ENCODE results near the gene CDH4.

Gene CDH4

DNA sequence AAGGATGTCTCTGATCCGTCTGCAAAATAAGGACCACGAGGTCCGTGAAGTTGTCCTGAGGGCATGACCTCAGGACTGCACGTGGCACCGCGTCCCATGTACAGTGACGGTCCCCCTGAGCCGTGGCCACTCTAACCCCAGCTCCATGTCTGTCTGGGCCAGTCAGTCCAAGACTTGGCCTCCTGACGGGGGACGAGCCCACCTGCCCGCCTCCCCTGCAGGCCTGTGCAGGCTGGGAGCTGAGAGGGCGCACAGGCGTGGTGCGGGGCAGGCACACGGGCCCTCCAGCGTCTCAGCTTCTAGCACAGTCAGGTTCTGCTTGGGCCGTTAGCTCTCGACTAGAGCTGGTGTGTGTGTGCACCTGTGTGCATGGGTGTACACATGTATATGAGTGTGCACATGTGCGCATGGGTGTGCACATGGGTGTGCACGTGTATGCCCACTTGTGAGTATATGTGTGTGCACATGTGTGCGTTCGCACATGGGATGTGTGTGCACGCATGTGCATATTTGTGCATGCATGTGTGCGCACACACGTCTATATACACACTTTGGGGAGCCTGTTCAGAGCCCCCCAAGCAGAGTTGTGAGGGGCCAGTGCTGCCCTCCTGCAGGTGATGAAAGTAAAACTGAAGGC lies 506.6 kb downstream of the CDH4 start:
- Histone ChIP-seq H4K20me1 (ENCODE audit: insufficient read depth, low read length) (peaks cover 11% of the 10 kb centered on the region), H2AFZ (ENCODE audit: low read depth, low read length) (no peak overlapping the region), H3K9ac (ENCODE audit: low read depth, low read length) (no peak overlapping the region), H3K4me1 (ENCODE audit: insufficient read depth, low read length) (no peaks in the 10 kb centered on the region), H3K4me2 (ENCODE audit: insufficient read depth, low read length) (no peak overlapping the region), H3K36me3 (ENCODE audit: insufficient read depth, low read length) (no peaks in the 10 kb centered on the region), H3K27ac (ENCODE audit: low read length) (no peak overlapping the region), H3K9me3 (ENCODE audit: insufficient read depth, low read length, severe bottlenecking) (no peaks in the 10 kb centered on the region), H3K27me3 (ENCODE audit: insufficient read depth, low read length, poor library complexity) (peaks cover 21% of the 10 kb centered on the region), H3K4me3 (ENCODE audit: low read depth in 1 of 2, low read length in 2 of 2) (no peak overlapping the region), H3K79me2 (ENCODE audit: insufficient read depth, low read length) (no peaks in the 10 kb centered on the region)
- DNase-seq (no peak), ATAC-seq (ENCODE audit: insufficient read depth, low read depth) (no peak)
- no peak for TF ChIP-seq EZH2 (IDR thresholded peaks at IDR 0.05; ENCODE audit: borderline replicate concordance, low read depth, low read length, severe bottlenecking)
- no peak for TF ChIP-seq CTCF (IDR thresholded peaks at IDR 0.05; ENCODE audit: borderline replicate concordance, extremely low read depth, low read length, poor library complexity, severe bottlenecking)

DNA sequence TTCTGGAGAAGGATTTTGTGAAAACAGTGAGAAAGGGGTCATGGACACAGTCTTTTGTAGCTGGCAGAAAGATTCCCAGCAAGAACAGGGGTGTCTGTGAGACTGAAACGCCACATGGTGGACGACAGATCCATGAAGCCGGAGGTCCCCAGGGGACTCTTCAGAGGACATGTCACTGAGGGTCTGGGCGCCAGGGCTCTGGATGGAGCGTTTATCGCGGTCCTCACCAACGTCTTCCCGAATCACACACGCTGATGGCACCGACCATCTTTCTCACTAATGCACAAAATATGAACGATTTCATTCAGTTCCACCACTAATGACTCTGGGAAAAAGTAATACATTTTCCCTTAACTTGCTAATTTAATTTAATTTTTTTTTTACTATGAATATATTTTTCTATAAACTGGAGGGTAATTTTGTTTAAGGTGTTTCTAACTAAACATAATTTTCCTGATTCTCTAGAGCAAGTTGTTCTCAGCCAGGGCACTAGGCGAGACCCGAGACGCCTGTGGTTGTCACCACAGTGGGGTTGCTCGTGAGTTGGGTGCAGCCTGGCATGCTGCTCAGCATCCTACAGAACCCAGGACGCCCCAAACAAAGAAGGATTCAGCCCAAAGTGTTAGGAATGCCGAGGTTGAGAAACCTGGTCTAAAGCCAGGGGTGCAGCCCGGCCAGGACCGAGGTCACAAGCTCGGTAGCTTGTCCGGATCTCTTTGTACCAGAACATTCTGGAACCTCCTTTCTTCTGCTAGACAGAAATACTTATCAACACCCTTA lies 507.4 kb downstream of the CDH4 start:
- Histone ChIP-seq H3K4me3 (ENCODE audit: low read depth in 1 of 2, low read length in 2 of 2) (no peak overlapping the region), H4K20me1 (ENCODE audit: insufficient read depth, low read length) (peaks cover 12% of the 10 kb centered on the region), H3K36me3 (ENCODE audit: insufficient read depth, low read length) (no peaks in the 10 kb centered on the region), H3K79me2 (ENCODE audit: insufficient read depth, low read length) (no peaks in the 10 kb centered on the region), H2AFZ (ENCODE audit: low read depth, low read length) (no peak overlapping the region), H3K27me3 (ENCODE audit: insufficient read depth, low read length, poor library complexity) (peaks cover 28% of the 10 kb centered on the region), H3K27ac (ENCODE audit: low read length) (no peak overlapping the region), H3K9ac (ENCODE audit: low read depth, low read length) (no peak overlapping the region), H3K4me2 (ENCODE audit: insufficient read depth, low read length) (no peak overlapping the region), H3K4me1 (ENCODE audit: insufficient read depth, low read length) (no peaks in the 10 kb centered on the region), H3K9me3 (ENCODE audit: insufficient read depth, low read length, severe bottlenecking) (no peaks in the 10 kb centered on the region)
- no peak for TF ChIP-seq CTCF (IDR thresholded peaks at IDR 0.05; ENCODE audit: borderline replicate concordance, extremely low read depth, low read length, poor library complexity, severe bottlenecking)
- ATAC-seq (ENCODE audit: insufficient read depth, low read depth) (no peak), DNase-seq (no peak)

DNA sequence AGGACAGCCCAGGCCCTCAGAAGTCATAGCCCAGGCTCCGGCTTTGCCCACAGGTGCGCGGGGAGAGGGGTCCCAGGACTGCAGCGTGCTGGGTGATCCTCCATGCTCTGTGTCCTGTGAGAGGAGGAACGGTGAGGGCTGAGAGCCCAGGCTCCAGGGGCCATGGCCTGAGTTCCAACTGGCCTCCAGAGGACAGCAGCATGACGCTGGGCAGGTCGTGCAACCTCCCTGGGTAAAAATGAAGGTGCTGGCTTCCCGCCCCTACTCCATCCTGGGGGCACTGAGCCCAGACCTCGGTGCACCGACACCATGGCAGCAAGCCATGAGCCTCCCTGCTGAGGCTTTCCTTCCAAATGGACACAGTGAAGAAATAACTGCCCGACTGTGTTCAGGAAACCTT lies 508.3 kb downstream of the CDH4 start:
- Histone ChIP-seq H2AFZ (ENCODE audit: low read depth, low read length) (no peak overlapping the region), H3K27me3 (ENCODE audit: insufficient read depth, low read length, poor library complexity) (peaks cover 32% of the 10 kb centered on the region), H3K4me2 (ENCODE audit: insufficient read depth, low read length) (no peak overlapping the region), H3K4me1 (ENCODE audit: insufficient read depth, low read length) (no peaks in the 10 kb centered on the region), H3K79me2 (ENCODE audit: insufficient read depth, low read length) (no peaks in the 10 kb centered on the region), H3K27ac (ENCODE audit: low read length) (no peak overlapping the region), H3K4me3 (ENCODE audit: low read depth in 1 of 2, low read length in 2 of 2) (no peak overlapping the region), H3K9ac (ENCODE audit: low read depth, low read length) (no peak overlapping the region), H3K9me3 (ENCODE audit: insufficient read depth, low read length, severe bottlenecking) (no peaks in the 10 kb centered on the region), H3K36me3 (ENCODE audit: insufficient read depth, low read length) (no peaks in the 10 kb centered on the region), H4K20me1 (ENCODE audit: insufficient read depth, low read length) (peaks cover 16% of the 10 kb centered on the region)
- DNase-seq (no peak), ATAC-seq (ENCODE audit: insufficient read depth, low read depth) (no peak)
- TF ChIP-seq CTCF (IDR thresholded peaks at IDR 0.05; ENCODE audit: borderline replicate concordance, extremely low read depth, low read length, poor library complexity, severe bottlenecking) = no peak
- TF ChIP-seq EZH2 (IDR thresholded peaks at IDR 0.05; ENCODE audit: borderline replicate concordance, low read depth, low read length, severe bottlenecking) = no peak
